COLO668 (cell line): ENCODE results near the gene APOM.

Experiments
- DNase-seq: peaks from one replicate; lab custom pipeline; 2025; ENCODE audit not compliant: unreplicated experiment; lab: John Stamatoyannopoulos, UW

The APOM gene

DNA sequence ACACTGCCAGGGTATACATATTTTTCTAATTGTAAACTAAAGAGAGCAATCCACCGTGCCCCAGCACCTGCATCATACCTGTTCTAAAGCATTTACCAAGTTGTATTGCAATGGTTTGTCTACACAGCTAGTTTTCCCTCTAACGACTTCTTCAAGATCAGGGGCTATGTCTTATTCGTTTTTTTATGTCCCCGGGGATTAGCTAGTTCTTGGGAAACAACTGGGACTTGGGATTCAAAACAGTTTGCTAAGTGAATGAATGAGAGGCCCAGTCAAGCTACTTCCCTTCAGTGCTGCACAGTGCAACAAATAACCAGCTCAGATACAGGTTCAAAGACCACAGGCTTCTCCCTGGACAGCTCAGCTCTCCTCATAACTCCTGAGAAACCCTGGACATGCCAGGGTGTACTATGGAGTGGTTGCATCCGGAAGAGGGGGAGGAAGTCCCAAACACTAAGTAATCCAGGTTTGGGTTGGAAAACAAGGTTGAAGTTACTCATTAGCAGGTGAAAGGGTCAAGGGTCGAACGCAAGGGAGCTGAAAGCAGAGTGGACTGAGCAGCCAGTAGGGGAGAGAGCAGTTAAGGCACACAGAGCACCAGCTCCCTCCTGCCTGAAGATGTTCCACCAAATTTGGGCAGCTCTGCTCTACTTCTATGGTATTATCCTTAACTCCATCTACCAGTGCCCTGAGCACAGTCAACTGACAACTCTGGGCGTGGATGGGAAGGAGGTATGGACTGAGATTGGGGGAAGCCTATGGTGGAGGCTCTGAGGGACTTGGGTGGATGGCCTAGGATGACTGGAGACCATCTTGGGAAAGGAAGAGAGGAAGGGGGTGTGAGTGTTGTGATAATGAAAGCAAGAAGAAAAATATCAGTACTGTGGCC lies at the start of gene APOM:
Gene APOM, plus strand, starts transcription at position 546 of the 889 bp plus-strand sequence. Its CDS starts 73 bp downstream, at position 619.
- no peak for DNase-seq

DNA sequence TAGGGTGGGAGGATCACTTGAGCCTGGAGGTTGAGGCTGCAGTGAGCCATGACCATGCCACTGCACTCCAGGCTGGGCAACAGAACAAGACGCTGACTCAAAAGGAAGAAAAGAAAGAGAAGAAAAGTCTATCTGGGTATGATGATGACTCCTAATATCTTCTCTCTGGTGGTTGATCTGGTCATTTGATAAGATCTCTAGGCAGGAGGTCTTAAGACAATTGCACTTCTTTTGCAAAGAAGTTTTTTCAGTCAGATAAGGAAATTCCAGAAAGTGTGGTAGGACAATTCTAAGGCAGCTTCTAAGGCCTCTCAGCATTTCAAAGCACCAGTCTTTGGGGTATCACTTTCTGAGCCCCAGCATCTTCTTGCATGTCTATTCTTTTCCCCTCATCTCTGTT lies 48.4 kb upstream of the APOM start:
- no peak for DNase-seq

DNA sequence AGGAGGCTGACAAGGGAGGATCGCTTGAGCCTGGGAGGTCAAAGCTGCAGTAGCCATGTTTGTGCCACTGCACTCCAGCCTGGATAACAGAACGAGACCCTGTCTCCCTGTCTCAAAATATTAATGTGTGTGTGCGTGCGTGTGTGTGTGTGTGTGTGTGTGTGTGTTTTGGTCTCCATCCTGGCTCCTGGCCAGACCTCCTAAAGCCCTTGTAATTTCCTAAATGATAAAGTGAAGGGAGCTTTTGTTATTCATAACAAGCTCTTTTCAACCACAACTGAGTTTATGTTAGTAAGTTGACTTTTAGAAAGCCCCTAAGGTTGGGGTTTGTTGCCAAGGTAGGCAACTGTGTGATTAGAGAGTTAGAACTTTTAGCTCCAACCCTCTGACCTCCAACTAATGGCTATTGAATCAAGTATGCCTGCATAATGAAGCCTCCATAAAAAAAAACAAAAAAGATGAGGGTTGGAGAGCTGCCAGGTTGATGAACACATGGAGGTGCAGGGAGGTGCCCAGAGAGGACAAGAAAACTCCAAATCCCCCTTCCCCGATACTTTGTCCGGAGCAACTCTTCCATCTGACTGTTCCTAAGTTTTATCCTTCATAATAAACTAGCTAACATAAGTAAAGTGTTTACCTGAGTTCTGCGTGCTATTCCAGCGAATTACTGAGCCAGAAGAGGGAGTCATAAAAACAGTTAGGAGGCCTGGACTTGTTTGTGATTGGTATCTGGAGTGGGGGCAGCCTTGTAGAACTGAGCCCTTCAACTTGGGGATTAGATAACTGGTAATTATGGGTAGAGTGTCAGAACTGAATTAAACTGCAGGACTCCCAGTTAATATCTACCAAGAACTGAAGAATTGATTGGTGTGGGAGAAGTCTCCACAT lies 45.9 kb upstream of the APOM start:
- peak; percentile 9 for DNase-seq

- no peak for DNase-seq
Observed at GRCh38 chr6:31610968-31611367, 44.7 kb upstream of the APOM start.

- DNase-seq: no peak
Observed at GRCh38 chr6:31614075-31614619, 41.5 kb upstream of the APOM start.

DNA sequence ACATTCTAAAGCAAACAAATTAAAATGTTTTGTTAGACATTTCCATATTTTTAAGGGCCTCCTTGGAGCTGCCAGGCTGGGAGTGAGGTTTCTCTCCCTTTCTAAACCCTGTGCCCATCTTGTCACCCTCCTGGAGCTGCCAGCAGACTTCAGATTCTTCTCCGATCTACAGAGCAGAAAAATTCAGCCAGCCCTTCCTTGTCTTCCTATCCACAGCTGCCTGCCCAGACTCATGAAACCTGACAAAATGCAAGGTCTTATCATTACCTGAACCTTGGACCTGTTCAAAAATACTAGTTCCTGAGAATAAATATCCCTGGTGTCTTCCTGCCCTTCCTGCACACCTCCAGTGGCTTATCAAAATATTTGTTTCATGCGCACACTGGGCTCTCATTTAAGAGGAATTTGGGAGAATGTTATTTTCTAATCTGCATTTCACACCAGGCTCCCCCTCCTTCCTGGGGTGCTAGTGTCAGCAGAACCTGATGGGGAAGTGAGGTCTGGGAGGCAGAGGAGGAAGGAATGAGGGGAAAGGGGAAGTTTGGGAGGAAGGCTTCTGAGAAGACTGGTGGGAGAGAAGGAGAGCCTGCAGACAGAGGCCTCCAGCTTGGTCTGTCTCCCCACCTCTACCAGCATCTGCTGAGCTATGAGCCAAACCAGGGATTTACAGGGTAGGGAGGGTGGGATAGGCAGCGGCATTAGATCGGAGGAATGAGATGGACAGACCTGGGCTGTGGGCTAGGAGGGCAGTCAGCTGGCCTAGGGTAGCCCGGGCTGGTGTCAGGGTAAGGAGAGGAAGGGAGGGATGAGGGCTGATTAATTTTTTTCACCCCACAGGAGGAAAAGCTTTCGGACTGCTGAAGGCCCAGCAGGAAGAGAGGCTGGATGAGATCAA lies 40.8 kb upstream of the APOM start, which contains the start of gene AIF1:
Gene AIF1, plus strand, starts transcription at position 551 of the 895 bp plus-strand sequence. Its CDS starts 96 bp downstream, at position 647.
- DNase-seq: no peak

GRCh38 chr6:31615748-31616147 lies 39.9 kb upstream of the APOM start:
- DNase-seq: no peak

DNA sequence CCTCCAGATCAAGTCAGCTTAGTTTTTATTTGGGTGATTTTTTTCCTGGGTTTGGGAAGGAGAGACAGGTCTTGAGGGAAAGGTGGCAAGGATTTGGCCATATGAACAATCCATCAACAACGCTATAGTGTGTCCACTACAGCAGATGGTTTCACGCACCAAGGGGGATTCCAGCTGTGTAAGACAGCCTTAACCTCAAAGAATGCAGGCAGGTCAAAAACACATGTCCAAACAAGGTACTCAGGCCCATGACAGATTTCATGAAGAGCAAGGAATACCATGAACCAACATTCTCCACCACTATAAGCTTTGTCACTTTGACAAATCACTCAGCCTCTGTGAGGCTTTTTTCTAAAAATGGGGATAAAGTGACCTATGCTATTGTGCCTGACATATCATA lies 38.7 kb upstream of the APOM start:
- DNase-seq: no peak

DNA sequence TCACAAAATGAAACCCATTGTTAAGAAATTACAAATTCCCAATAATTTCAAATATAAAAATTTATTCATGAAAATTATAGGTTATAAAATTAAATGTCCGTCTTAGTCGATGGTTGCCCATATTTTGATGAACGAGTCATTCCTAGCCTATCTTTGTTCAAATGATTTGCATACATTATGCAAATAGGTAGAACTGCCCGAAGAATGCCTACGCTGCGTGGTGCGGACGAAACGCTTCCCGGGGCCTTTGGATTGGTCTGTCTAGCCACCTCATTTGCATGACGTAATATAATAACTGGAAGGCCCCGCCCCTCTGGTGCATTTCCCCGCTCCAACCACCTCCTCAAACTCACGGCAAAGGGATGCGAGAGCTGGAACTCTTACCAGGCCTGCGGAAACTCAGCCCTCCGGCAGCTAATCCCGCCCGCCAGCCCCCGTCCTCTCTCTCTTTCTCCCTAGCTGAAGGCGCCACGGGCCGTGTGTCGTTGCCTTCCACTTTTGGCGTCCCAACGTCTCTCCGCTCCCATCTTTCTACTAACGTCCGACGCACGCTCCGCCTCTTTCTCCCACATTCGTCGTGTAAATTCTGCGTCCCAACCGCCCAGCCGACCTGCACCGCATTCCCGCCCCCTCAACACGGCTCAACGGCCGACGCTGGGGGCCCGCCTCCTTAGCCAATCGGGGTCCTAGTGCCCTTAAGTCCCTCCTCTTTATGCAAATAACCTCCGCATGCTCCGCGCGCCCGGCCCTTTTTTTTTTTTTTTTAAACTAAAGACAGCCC lies 35.7 kb upstream of the APOM start:
- DNase-seq: peak; percentile 98

GRCh38 chr6:31620586-31621319 lies 34.9 kb upstream of the APOM start, which contains the start of gene PRRC2A:
Gene PRRC2A, plus strand, starts transcription at chr6:31620715. Its CDS starts 2,075 bp downstream, at chr6:31622790.
- DNase-seq: peak; percentile 98

- DNase-seq: no peak
Observed at GRCh38 chr6:31621320-31621939, 34.3 kb upstream of the APOM start.

DNA sequence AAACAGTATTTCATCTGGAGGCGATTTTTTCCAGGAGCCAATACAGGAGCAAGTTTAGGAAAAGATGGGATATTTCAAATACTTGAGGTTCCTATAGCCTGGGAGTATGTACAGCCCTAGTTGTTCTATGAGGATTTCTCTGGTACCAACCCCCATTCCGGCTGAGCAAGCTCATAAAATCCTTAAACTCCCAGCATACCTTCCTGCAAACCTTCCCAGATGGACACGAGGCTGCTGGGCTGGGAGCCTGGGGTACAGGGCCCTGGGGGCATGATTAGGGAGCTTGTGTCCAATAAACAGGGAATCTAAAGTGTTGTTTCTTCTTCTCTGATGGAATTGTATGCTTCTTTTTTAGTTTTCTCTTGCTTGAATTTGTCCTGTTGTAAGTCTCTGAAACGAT lies 33.7 kb upstream of the APOM start:
- DNase-seq: peak; percentile 1

DNA sequence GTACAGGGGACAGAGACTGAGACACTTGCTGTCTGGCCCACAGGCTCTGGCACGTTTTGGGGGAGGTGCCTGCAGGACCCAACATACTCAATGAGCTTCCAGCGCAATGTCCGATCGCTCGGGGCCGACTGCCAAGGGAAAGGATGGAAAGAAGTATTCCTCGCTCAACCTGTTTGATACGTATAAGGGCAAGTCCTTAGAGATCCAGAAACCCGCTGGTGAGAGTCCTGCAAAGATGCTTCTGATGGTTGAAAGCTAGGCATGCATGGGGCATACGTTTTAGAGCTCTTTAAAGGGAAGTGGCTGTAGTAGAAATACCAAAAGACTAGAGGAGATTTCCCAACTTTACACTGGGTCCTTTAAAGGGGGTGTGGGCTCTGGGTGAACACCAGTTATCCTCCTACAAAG lies 33.0 kb upstream of the APOM start:
- DNase-seq: no peak

DNA sequence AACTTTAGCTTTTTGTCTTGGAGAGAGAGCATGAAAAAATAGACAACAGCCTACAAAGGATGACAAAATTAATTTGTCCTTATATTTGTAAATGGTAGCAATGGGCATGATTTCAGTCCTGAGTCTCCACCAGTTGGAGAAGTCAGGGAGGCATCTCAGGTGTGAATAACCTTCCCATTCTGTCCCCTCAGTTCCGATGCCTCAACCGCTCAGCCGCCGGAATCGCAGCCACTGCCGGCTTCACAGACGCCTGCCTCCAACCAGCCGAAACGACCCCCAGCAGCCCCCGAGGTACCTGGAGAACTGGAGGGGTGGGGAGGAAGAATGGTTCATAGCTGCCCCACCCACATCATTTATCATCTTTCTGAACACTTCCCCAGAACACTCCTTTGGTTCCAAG lies 31.6 kb upstream of the APOM start:
- no peak for DNase-seq

DNA sequence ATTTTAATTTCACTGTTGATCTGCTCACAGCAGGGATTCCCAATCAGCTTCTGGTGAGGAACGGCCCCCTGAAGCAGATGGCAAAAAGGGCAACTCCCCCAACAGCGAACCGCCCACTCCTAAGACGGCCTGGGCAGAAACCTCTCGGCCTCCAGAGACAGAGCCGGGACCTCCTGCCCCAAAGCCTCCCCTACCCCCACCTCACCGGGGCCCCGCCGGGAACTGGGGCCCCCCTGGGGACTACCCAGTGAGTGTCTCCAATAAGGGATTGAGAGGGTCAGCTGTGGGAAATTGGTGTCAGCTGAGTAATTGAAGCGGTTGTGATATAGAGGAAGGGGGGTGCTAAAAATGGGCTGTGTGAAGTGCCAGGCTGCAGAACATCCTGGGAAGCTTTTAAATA lies 28.7 kb upstream of the APOM start:
- no peak for DNase-seq

- DNase-seq: no peak
Observed at GRCh38 chr6:31627690-31628287, 27.9 kb upstream of the APOM start.

DNA sequence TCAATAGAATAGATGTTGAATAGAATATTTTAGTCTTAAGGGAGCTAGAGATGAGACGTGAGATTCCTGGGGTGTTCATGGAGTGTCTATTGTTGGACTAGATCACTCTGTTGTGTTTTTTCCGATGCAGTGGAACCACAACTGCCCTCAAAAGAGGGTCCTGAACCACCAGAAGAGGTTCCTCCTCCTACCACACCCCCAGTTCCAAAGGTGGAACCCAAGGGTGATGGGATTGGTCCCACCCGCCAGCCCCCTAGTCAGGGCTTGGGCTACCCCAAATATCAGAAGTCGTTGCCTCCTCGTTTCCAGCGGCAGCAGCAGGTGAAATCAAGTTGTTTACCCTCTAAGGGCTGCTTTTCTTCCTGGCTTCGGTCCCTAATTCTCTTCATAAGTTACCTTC lies 26.7 kb upstream of the APOM start:
- no peak for DNase-seq
